H1 (cell line): Measurements from ENCODE around the gene ADCY7. TPM values are rescaled to one million over a fixed set of nuclear protein-coding genes. Genes with fewer than 3 reads are reported as not detected.

Experiments
- RAD21 ChIP-seq, 2 experiments: IDR thresholded peaks in 1 of 2; conservative IDR thresholded peaks in 1 of 2; 2 replicates each; pipeline ENCODE4 v1.6.1; 2011; ENCODE audit warnings: low read depth in 2 of 2, low read length in 2 of 2, improper control_type of control experiment in 1 of 2, inconsistent platforms in 1 of 2, mild to moderate bottlenecking in 1 of 2, moderate library complexity in 1 of 2
- polyA plus RNA-seq, 7 experiments: library from polyadenylated mRNA; depleted of rRNA in 3 of 7; stranded (reverse) in 5 of 7; unstranded in 2 of 7; fragments of >200 nt in 5 of 7; fragments of 200-250 nt in 2 of 7; gene quantifications; 1 replicate in 5 of 7; 2 replicates in 1 of 7; 4 replicates in 1 of 7; pipeline versions ENCODE4 v1.2.1 to v1.2.3, GENCODE V29; 2011 to 2013; ENCODE audit warnings: missing spikeins in 2 of 7, mixed read lengths in 2 of 7
- total RNA-seq: library from RNA; stranded (reverse); fragmentation: NEBNext Ultra II Directional; extraction: Animal tissue kit (Norgen Biotek cat#: 25700); gene quantifications from 2 replicates; pipeline ENCODE4 v1.2.1, GENCODE V29; 2021

The ADCY7 gene
- total and polyA plus RNA-seq, 2 of the 8 experiments (the other 6 are each of a cell fraction or from before 2014, with no cell fraction given) = 2.4 to 5.1 TPM

DNA sequence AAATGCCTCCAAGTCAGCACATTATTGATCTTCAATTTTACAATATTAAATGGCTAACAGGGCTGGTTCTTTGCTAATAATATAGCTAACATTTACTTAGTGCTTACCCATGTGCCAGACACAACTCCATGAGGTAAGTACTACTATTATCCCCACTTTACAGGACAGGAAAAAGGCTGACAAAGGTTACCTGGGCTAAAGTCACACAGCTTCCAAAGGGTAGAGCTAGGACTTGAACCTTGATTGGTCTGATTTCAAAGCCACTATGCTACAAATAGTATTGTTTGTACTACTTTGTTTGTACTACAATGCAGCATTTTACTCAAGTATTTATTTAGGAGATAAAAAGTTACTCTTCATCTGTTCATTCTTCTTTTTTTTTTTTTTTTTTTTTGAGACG lies 70.5 kb downstream of the ADCY7 start (continued):
- TF ChIP-seq RAD21 (IDR thresholded peaks at IDR 0.05 in 1 of 2, conservative IDR thresholded peaks at IDR 0.05 in 1 of 2; ENCODE audit: low read depth in 2 of 2, low read length in 2 of 2) = no peak
